ENCODE data around the gene PPP2R5C. TPM values are rescaled to one million over a fixed set of nuclear protein-coding genes. Genes with fewer than 3 reads are reported as not detected.

PPP2R5C gene
- polyA plus RNA-seq, 3 donors: 61.9 to 72.5 (median 64.0) TPM

GRCh38 chr14:101767618-101768362 is 6.3 kb downstream of the PPP2R5C start:
- Mint-ChIP-seq H3K4me3 (peak overlapping the region in 1 of 2 donors; percentile 37), H3K4me1 (peaks cover 5% of the 10 kb centered on the region), H3K36me3 (peaks cover 34 to 36% of the 10 kb centered on the region in 2 donors), H3K27ac (no peak overlapping the region), H3K9me3 (peaks cover 0 to 22% (median 2%) of the 10 kb centered on the region in 7 donors), H3K27me3 (ENCODE audit: low read depth in 3 of 3) (peaks cover 28 to 46% (median 40%) of the 10 kb centered on the region in 3 donors)
- Histone ChIP-seq H3K4me1 (ENCODE audit: control insufficient read depth in 1 of 2, insufficient read depth in 2 of 2, low read length in 2 of 2) (no peaks in the 10 kb centered on the region), H2AFZ (ENCODE audit: insufficient read depth, low read depth, low read length, poor library complexity, severe bottlenecking) (no peak overlapping the region), H3K36me3 (replicated peaks in 1 of 2; ENCODE audit: control insufficient read depth in 1 of 2, insufficient read depth in 2 of 2, low read length in 2 of 2) (peaks cover 0 to 5% of the 10 kb centered on the region in 2 donors), H3K27me3 (ENCODE audit: control insufficient read depth in 2 of 2, insufficient read depth in 2 of 2, low read length in 2 of 2) (peaks cover 12 to 44% of the 10 kb centered on the region in 2 donors), H3K9ac (ENCODE audit: insufficient read depth, low read length, poor library complexity, severe bottlenecking) (no peak overlapping the region), H3K79me2 (ENCODE audit: insufficient read depth, low read length) (no peaks in the 10 kb centered on the region), H3K9me3 (replicated peaks in 1 of 2; ENCODE audit: control insufficient read depth in 1 of 2, insufficient read depth in 1 of 2, low read length in 2 of 2) (no peaks in the 10 kb centered on the region), H3K4me2 (replicated peaks; ENCODE audit: extremely low read depth, low read length, poor library complexity, severe bottlenecking) (no peak overlapping the region), H4K20me1 (ENCODE audit: insufficient read depth, low read length) (peaks cover 15% of the 10 kb centered on the region), H3K27ac (ENCODE audit: low read depth in 1 of 2, low read length in 2 of 2) (no peak overlapping the region), H3K4me3 (replicated peaks in 1 of 3; ENCODE audit: low read depth in 2 of 3, low read length in 3 of 3) (no peak overlapping the region)
- TF ChIP-seq, protein P1, sequence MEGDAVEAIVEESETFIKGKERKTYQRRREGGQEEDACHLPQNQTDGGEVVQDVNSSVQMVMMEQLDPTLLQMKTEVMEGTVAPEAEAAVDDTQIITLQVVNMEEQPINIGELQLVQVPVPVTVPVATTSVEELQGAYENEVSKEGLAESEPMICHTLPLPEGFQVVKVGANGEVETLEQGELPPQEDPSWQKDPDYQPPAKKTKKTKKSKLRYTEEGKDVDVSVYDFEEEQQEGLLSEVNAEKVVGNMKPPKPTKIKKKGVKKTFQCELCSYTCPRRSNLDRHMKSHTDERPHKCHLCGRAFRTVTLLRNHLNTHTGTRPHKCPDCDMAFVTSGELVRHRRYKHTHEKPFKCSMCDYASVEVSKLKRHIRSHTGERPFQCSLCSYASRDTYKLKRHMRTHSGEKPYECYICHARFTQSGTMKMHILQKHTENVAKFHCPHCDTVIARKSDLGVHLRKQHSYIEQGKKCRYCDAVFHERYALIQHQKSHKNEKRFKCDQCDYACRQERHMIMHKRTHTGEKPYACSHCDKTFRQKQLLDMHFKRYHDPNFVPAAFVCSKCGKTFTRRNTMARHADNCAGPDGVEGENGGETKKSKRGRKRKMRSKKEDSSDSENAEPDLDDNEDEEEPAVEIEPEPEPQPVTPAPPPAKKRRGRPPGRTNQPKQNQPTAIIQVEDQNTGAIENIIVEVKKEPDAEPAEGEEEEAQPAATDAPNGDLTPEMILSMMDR (IDR thresholded peaks at IDR 0.05): no peak
- DNase-seq: no peak
- WGBS (ENCODE audit: insufficient coverage): no CpG with 5 or more reads among the region's 7 CpGs
- intact Hi-C loops (cut with micrococcal nuclease): loop anchor here (10.0 kb wide), 1 partner anchor 177 kb away; no protein-coding TSS in a partner anchor

- Mint-ChIP-seq H3K27me3 (ENCODE audit: low read depth in 3 of 3) (peaks cover 17 to 26% (median 23%) of the 10 kb centered on the region in 3 donors), H3K27ac (peak overlapping the region in 1 of 7 donors; percentile 38), H3K4me3 (no peak overlapping the region), H3K4me1 (no peaks in the 10 kb centered on the region), H3K36me3 (peaks cover 15% of the 10 kb centered on the region in 2 donors), H3K9me3 (peaks cover 0 to 13% (median 0%) of the 10 kb centered on the region in 7 donors)
- Histone ChIP-seq H3K9ac (ENCODE audit: insufficient read depth, low read length, poor library complexity, severe bottlenecking) (no peak overlapping the region), H3K79me2 (ENCODE audit: insufficient read depth, low read length) (no peaks in the 10 kb centered on the region), H2AFZ (ENCODE audit: insufficient read depth, low read depth, low read length, poor library complexity, severe bottlenecking) (no peak overlapping the region), H4K20me1 (ENCODE audit: insufficient read depth, low read length) (peaks cover 13% of the 10 kb centered on the region), H3K36me3 (replicated peaks in 1 of 2; ENCODE audit: control insufficient read depth in 1 of 2, insufficient read depth in 2 of 2, low read length in 2 of 2) (no peaks in the 10 kb centered on the region), H3K4me3 (replicated peaks in 1 of 3; ENCODE audit: low read depth in 2 of 3, low read length in 3 of 3) (no peak overlapping the region), H3K9me3 (replicated peaks in 1 of 2; ENCODE audit: control insufficient read depth in 1 of 2, insufficient read depth in 1 of 2, low read length in 2 of 2) (no peaks in the 10 kb centered on the region), H3K4me1 (ENCODE audit: control insufficient read depth in 1 of 2, insufficient read depth in 2 of 2, low read length in 2 of 2) (no peaks in the 10 kb centered on the region), H3K27ac (ENCODE audit: low read depth in 1 of 2, low read length in 2 of 2) (no peak overlapping the region), H3K27me3 (ENCODE audit: control insufficient read depth in 2 of 2, insufficient read depth in 2 of 2, low read length in 2 of 2) (peaks cover 2 to 20% of the 10 kb centered on the region in 2 donors), H3K4me2 (replicated peaks; ENCODE audit: extremely low read depth, low read length, poor library complexity, severe bottlenecking) (no peak overlapping the region)
- WGBS (ENCODE audit: insufficient coverage): no CpG with 5 or more reads among the region's 3 CpGs
- intact Hi-C loops (cut with micrococcal nuclease): loop anchor here (5.0 kb wide), 4 partner anchors 62 to 192 kb away; partner anchors contain the start of gene DYNC1H1 (in 1 of the 2)
- DNase-seq: no peak
- TF ChIP-seq, protein P1 (IDR thresholded peaks at IDR 0.05): no peak
These were observed 8.7 kb downstream of the PPP2R5C start for GRCh38 chr14:101770183-101770582.

Data from CD14-positive monocyte (primary cell).